ENCODE data around the gene RFC1.
"Not testable (repeated sequence)": the region's sequence is repeated elsewhere in the genome, so short reads cannot be mapped to it uniquely, and the experiment has no call there.

RFC1 gene

GRCh38 chr4:39410415-39410814 lies 44.3 kb upstream of the RFC1 start:
- H3K36me3 ChIP-seq (ENCODE audit: control insufficient read depth, low read length) = no peaks in the 10 kb centered on the region
- peaks cover 10% of the 10 kb centered on the region for H3K4me1 ChIP-seq (ENCODE audit: control insufficient read depth, low read length)
- TF ChIP-seq, protein P1, sequence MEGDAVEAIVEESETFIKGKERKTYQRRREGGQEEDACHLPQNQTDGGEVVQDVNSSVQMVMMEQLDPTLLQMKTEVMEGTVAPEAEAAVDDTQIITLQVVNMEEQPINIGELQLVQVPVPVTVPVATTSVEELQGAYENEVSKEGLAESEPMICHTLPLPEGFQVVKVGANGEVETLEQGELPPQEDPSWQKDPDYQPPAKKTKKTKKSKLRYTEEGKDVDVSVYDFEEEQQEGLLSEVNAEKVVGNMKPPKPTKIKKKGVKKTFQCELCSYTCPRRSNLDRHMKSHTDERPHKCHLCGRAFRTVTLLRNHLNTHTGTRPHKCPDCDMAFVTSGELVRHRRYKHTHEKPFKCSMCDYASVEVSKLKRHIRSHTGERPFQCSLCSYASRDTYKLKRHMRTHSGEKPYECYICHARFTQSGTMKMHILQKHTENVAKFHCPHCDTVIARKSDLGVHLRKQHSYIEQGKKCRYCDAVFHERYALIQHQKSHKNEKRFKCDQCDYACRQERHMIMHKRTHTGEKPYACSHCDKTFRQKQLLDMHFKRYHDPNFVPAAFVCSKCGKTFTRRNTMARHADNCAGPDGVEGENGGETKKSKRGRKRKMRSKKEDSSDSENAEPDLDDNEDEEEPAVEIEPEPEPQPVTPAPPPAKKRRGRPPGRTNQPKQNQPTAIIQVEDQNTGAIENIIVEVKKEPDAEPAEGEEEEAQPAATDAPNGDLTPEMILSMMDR (IDR thresholded peaks at IDR 0.05; ENCODE audit: low read depth, low read length, poor library complexity, severe bottlenecking) = peak; percentile 55
- TF ChIP-seq EZH2phosphoT487 (IDR thresholded peaks at IDR 0.05; ENCODE audit: borderline replicate concordance, low read length) = no peak
- no peaks in the 10 kb centered on the region for H4K20me1 ChIP-seq (ENCODE audit: control insufficient read depth, insufficient read depth, low read depth, low read length)
- H3K27me3 ChIP-seq (ENCODE audit: control insufficient read depth, low read length) = no peaks in the 10 kb centered on the region
- H3F3A ChIP-seq (ENCODE audit: control insufficient read depth, insufficient read depth) = 0 out of 2 replicates have a peak, but pooled peaks cover 8% of the 10 kb centered on the region
- no peak overlapping the region for H3K27ac ChIP-seq (ENCODE audit: low read depth, low read length)
- no peaks in the 10 kb centered on the region for H3K9me3 ChIP-seq (ENCODE audit: control insufficient read depth, insufficient read depth, low read length)
- H3K4me2 ChIP-seq (ENCODE audit: low read length) = peak overlapping the region; percentile 22; the same call in 1 of the 2 replicates
- no peaks in the 10 kb centered on the region for H3K79me2 ChIP-seq (ENCODE audit: control insufficient read depth, low read length)
- H3K4me3 ChIP-seq (ENCODE audit: low read length) = no peak overlapping the region
- H3K9me2 ChIP-seq (replicated peaks; ENCODE audit: control insufficient read depth, low read length) = no peaks in the 10 kb centered on the region

- H3K9me3 ChIP-seq (ENCODE audit: control insufficient read depth, insufficient read depth, low read length) = no peaks in the 10 kb centered on the region
- no peaks in the 10 kb centered on the region for H4K20me1 ChIP-seq (ENCODE audit: control insufficient read depth, insufficient read depth, low read depth, low read length)
- TF ChIP-seq, protein P1 (IDR thresholded peaks at IDR 0.05; ENCODE audit: low read depth, low read length, poor library complexity, severe bottlenecking) = no peak
- TF ChIP-seq EZH2phosphoT487 (IDR thresholded peaks at IDR 0.05; ENCODE audit: borderline replicate concordance, low read length) = no peak
- no peak overlapping the region for H3K4me2 ChIP-seq (ENCODE audit: low read length)
- no peak overlapping the region for H3K4me3 ChIP-seq (ENCODE audit: low read length)
- H3K36me3 ChIP-seq (ENCODE audit: control insufficient read depth, low read length) = no peaks in the 10 kb centered on the region
- no peaks in the 10 kb centered on the region for H3K79me2 ChIP-seq (ENCODE audit: control insufficient read depth, low read length)
- no peak overlapping the region for H3K27ac ChIP-seq (ENCODE audit: low read depth, low read length)
- peaks cover 32% of the 10 kb centered on the region for H3K4me1 ChIP-seq (ENCODE audit: control insufficient read depth, low read length)
- no peaks in the 10 kb centered on the region for H3K9me2 ChIP-seq (replicated peaks; ENCODE audit: control insufficient read depth, low read length)
- 0 out of 2 replicates have a peak, but pooled peaks cover 8% of the 10 kb centered on the region for H3F3A ChIP-seq (ENCODE audit: control insufficient read depth, insufficient read depth)
- no peaks in the 10 kb centered on the region for H3K27me3 ChIP-seq (ENCODE audit: control insufficient read depth, low read length)
These were observed 41.4 kb upstream of the RFC1 start for GRCh38 chr4:39407584-39407885.

DNA sequence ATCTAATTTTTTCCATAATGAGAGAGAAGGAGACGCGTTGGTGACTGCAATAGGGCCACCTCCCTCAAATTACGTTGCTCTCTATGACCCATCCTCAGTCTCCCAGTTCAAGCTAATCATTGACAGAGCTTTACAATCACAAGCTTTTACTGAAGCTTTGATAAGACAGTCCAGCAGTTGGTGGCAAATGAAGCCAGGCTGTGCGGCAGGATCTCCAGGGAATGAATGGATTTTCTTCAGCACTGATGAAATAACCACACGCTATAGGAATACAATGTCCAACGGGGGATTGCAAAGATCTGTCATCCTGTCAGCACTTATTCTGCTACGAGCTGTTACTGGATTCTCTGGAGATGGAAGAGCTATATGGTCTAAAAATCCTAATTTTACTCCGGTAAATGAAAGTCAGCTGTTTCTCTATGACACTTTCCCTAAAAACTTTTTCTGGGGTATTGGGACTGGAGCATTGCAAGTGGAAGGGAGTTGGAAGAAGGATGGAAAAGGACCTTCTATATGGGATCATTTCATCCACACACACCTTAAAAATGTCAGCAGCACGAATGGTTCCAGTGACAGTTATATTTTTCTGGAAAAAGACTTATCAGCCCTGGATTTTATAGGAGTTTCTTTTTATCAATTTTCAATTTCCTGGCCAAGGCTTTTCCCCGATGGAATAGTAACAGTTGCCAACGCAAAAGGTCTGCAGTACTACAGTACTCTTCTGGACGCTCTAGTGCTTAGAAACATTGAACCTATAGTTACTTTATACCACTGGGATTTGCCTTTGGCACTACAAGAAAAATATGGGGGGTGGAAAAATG lies 40.8 kb upstream of the RFC1 start, which contains the start of gene KLB:
TSS of gene KLB (plus strand) at position 168 of the 821 bp plus-strand sequence. CDS start at position 188, 20 bp downstream.
- peaks cover 35% of the 10 kb centered on the region for H3K4me1 ChIP-seq (ENCODE audit: control insufficient read depth, low read length)
- no peaks in the 10 kb centered on the region for H4K20me1 ChIP-seq (ENCODE audit: control insufficient read depth, insufficient read depth, low read depth, low read length)
- H3K27me3 ChIP-seq (ENCODE audit: control insufficient read depth, low read length) = no peaks in the 10 kb centered on the region
- no peaks in the 10 kb centered on the region for H3K36me3 ChIP-seq (ENCODE audit: control insufficient read depth, low read length)
- 0 out of 2 replicates have a peak, but pooled peaks cover 8% of the 10 kb centered on the region for H3F3A ChIP-seq (ENCODE audit: control insufficient read depth, insufficient read depth)
- no peaks in the 10 kb centered on the region for H3K9me2 ChIP-seq (replicated peaks; ENCODE audit: control insufficient read depth, low read length)
- H3K4me3 ChIP-seq (ENCODE audit: low read length) = no peak within 1 kb of the TSS
- no peaks in the 10 kb centered on the region for H3K9me3 ChIP-seq (ENCODE audit: control insufficient read depth, insufficient read depth, low read length)
- no peak for TF ChIP-seq EZH2phosphoT487 (IDR thresholded peaks at IDR 0.05; ENCODE audit: borderline replicate concordance, low read length)
- TF ChIP-seq, protein P1 (IDR thresholded peaks at IDR 0.05; ENCODE audit: low read depth, low read length, poor library complexity, severe bottlenecking) = no peak
- no peak within 1 kb of the TSS for H3K4me2 ChIP-seq (ENCODE audit: low read length)
- no peak within 1 kb of the TSS for H3K27ac ChIP-seq (ENCODE audit: low read depth, low read length)
- H3K79me2 ChIP-seq (ENCODE audit: control insufficient read depth, low read length) = no peaks in the 10 kb centered on the region

DNA sequence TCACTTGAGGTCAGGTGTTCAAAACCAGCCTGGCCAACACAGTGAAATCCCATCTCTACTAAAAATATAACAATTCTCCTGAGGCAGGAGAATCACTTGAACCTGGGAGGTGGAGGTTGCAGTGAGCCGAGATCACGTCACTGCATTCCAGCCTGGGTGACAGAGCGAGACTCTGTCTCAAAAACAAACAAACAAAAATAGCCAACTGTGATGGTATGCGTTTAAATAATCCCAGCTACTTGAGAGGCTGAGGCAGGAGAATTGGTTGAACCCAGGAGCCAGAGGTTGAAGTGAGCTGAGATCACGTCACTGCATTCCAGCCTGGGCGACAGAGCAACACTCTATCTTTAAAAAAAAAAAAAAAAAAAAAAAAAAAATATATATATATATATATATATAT lies 35.5 kb upstream of the RFC1 start:
- H3K4me1 ChIP-seq (ENCODE audit: control insufficient read depth, low read length) = peaks cover 25% of the 10 kb centered on the region
- H3K27ac ChIP-seq (ENCODE audit: low read depth, low read length); H4K20me1 ChIP-seq (ENCODE audit: control insufficient read depth, insufficient read depth, low read depth, low read length); H3K9me2 ChIP-seq (replicated peaks; ENCODE audit: control insufficient read depth, low read length); H3K27me3 ChIP-seq (ENCODE audit: control insufficient read depth, low read length); H3K4me3 ChIP-seq (ENCODE audit: low read length); H3K4me2 ChIP-seq (ENCODE audit: low read length); H3K79me2 ChIP-seq (ENCODE audit: control insufficient read depth, low read length); H3K9me3 ChIP-seq (ENCODE audit: control insufficient read depth, insufficient read depth, low read length); H3K36me3 ChIP-seq (ENCODE audit: control insufficient read depth, low read length); H3F3A ChIP-seq (ENCODE audit: control insufficient read depth, insufficient read depth): not testable (repeated sequence)
